B cell (primary cell): Measurements from ENCODE around the gene WNK2. TPM values are rescaled to one million over a fixed set of nuclear protein-coding genes. Genes with fewer than 3 reads are reported as not detected.

Experiments
- ATAC-seq: fragments of 200-7000 bp; cut with Tn5 transposase; one replicate; pipeline ENCODE4 v1.10.0; 2021; ENCODE audit warnings: low read depth, mild to moderate bottlenecking, moderate number of reproducible peaks, moderate library complexity
- CTCF ChIA-PET: fragments of 350-600 bp; sonication (Branson Sonifier 250); formaldehyde crosslinking; loops from one replicate; lab custom pipeline; 2021; ENCODE audit warnings: antibody characterized with exemption, inconsistent platforms; lab: Charles Lee
- POLR2A ChIA-PET: fragments of 350-600 bp; sonication (Branson Sonifier 250); formaldehyde crosslinking; loops from one replicate; lab custom pipeline; 2021; ENCODE audit warnings: antibody characterized with exemption; lab: Charles Lee
- DNase-seq: peaks from one replicate; pipeline ENCODE4 v3.0.0; 2013
- H2AFZ ChIP-seq: 2 replicates; pipeline ENCODE4 v1.6.1; 2012; ENCODE audit warnings: mild to moderate bottlenecking, low read depth, low read length; ENCODE audit not compliant: insufficient read depth, poor library complexity, severe bottlenecking
- H3K27ac ChIP-seq, 2 donors: 1 replicate in 1 of 2; 2 replicates in 1 of 2; pipeline ENCODE4 v1.5.1; 2012 to 2013; ENCODE audit warnings: low read length in 2 of 2, mild to moderate bottlenecking in 2 of 2, moderate library complexity in 1 of 2
- H3K27me3 ChIP-seq, 4 experiments: fragments of 200-600 bp in 1 of 4; sonication (generic) in 1 of 4; replicated peaks in 1 of 4; 1 replicate in 2 of 4; 2 replicates in 2 of 4; pipeline versions ENCODE4 v1.6.1 to v1.7.0; 2013 to 2016; ENCODE audit warnings: low read length in 3 of 4, mild to moderate bottlenecking in 2 of 4, mixed read lengths in 1 of 4, moderate library complexity in 1 of 4; ENCODE audit not compliant: insufficient read depth in 4 of 4, control insufficient read depth in 3 of 4; ENCODE audit errors: control extremely low read depth in 1 of 4
- H3K36me3 ChIP-seq, 2 experiments: replicated peaks in 1 of 2; 1 replicate in 1 of 2; 2 replicates in 1 of 2; pipeline versions ENCODE4 v1.6.1 to v1.7.1; 2013; ENCODE audit warnings: low read length in 1 of 2; ENCODE audit not compliant: insufficient read depth in 2 of 2, control insufficient read depth in 1 of 2; ENCODE audit errors: control extremely low read depth in 1 of 2, extremely low read depth in 1 of 2
- H3K4me1 ChIP-seq, 2 donors: fragments of 200-600 bp in 1 of 2; sonication (generic) in 1 of 2; 1 replicate in 1 of 2; 2 replicates in 1 of 2; pipeline versions ENCODE4 v1.5.1 to v1.6.1; 2013 to 2017; ENCODE audit warnings: low read length in 2 of 2; ENCODE audit not compliant: control insufficient read depth in 2 of 2, insufficient read depth in 2 of 2
- H3K4me2 ChIP-seq: replicated peaks from 2 replicates; pipeline ENCODE3; 2012; ENCODE audit warnings: mild to moderate bottlenecking, low read depth, low read length; ENCODE audit not compliant: poor library complexity, severe bottlenecking
- H3K4me3 ChIP-seq, 5 experiments: fragments of 200-600 bp in 1 of 5; sonication (generic) in 1 of 5; 1 replicate in 3 of 5; 2 replicates in 2 of 5; pipeline versions ENCODE4 v1.5.1 to v1.7.0; 2011 to 2016; ENCODE audit warnings: low read length in 4 of 5, mild to moderate bottlenecking in 4 of 5, low read depth in 2 of 5, control low read depth in 1 of 5, moderate library complexity in 1 of 5; ENCODE audit not compliant: insufficient read depth in 1 of 5; ENCODE audit errors: control extremely low read depth in 1 of 5, extremely low read depth in 1 of 5
- H3K79me2 ChIP-seq: fragments of 200-600 bp; sonication (generic); one replicate; pipeline ENCODE4 v1.6.0; 2016; ENCODE audit warnings: low read length; ENCODE audit not compliant: control insufficient read depth, insufficient read depth
- H3K9ac ChIP-seq: fragments of 200-600 bp; sonication (generic); 2 replicates; pipeline ENCODE4 v1.6.1; 2017; ENCODE audit warnings: mild to moderate bottlenecking, low read length, moderate library complexity
- H3K9me3 ChIP-seq, 3 donors: one replicate each; pipeline versions ENCODE4 v1.6.1 to v1.7.1; 2013; ENCODE audit warnings: low read length in 2 of 3; ENCODE audit not compliant: control insufficient read depth in 2 of 3, insufficient read depth in 1 of 3; ENCODE audit errors: control extremely low read depth in 1 of 3
- H4K20me1 ChIP-seq: 2 replicates; pipeline ENCODE4 v1.6.0; 2012; ENCODE audit warnings: mild to moderate bottlenecking, low read length; ENCODE audit not compliant: insufficient read depth, control insufficient read depth, poor library complexity, severe bottlenecking
- H3K27ac Mint-ChIP-seq: one replicate; pipeline ENCODE4 v1.8.0; 2021; ENCODE audit warnings: mixed read lengths
- H3K27me3 Mint-ChIP-seq: one replicate; pipeline ENCODE4 v1.8.0; 2021; ENCODE audit warnings: mixed read lengths
- H3K4me1 Mint-ChIP-seq: one replicate; pipeline ENCODE4 v1.8.0; 2021; ENCODE audit warnings: mixed read lengths
- H3K4me3 Mint-ChIP-seq: one replicate; pipeline ENCODE4 v1.8.0; 2021; ENCODE audit warnings: mixed read lengths
- H3K9me3 Mint-ChIP-seq: one replicate; pipeline ENCODE4 v1.8.0; 2022; ENCODE audit warnings: mixed read lengths; ENCODE audit not compliant: insufficient read depth
- CTCF ChIP-seq: fragments of 200-600 bp; IDR thresholded peaks from one replicate; pipeline ENCODE4 v1.8.0; 2022; ENCODE audit warnings: antibody characterized with exemption, mild to moderate bottlenecking
- EZH2 ChIP-seq: IDR thresholded peaks from 2 replicates; pipeline ENCODE4 v1.6.1; 2012; ENCODE audit warnings: borderline replicate concordance, low read depth, mild to moderate bottlenecking, moderate library complexity, low read length; ENCODE audit not compliant: insufficient read depth, poor library complexity, severe bottlenecking
- WGBS: methylation state at CpG from one replicate; pipeline ENCODE4 v1.1.5; 2013; ENCODE audit warnings: missing lambda C conversion rate; ENCODE audit not compliant: insufficient coverage; 5-methylcytosine and 5-hydroxymethylcytosine counted together
- intact Hi-C: fragments of 100-400 bp; cut with micrococcal nuclease; formaldehyde crosslinking; loops from one replicate; pipeline ENCODE4 v1.10.0; 2022
- polyA plus RNA-seq: library from polyadenylated mRNA; depleted of rRNA; stranded (reverse); fragments of >200 nt; gene quantifications from 2 replicates; pipeline ENCODE4 v1.2.3, GENCODE V29; 2012
- total RNA-seq, 2 donors: library from RNA; stranded (reverse); fragments of 120-200 nt in 1 of 2; gene quantifications; 1 replicate in 1 of 2; 2 replicates in 1 of 2; pipeline versions ENCODE4 v1.2.3 to v1.2.4, GENCODE V29; 2013 to 2022

WNK2 gene
- total and polyA plus RNA-seq, 2 donors (not counting 1 experiment from before 2014, with no cell fraction given), result 0.49 TPM; not detected in 1

DNA sequence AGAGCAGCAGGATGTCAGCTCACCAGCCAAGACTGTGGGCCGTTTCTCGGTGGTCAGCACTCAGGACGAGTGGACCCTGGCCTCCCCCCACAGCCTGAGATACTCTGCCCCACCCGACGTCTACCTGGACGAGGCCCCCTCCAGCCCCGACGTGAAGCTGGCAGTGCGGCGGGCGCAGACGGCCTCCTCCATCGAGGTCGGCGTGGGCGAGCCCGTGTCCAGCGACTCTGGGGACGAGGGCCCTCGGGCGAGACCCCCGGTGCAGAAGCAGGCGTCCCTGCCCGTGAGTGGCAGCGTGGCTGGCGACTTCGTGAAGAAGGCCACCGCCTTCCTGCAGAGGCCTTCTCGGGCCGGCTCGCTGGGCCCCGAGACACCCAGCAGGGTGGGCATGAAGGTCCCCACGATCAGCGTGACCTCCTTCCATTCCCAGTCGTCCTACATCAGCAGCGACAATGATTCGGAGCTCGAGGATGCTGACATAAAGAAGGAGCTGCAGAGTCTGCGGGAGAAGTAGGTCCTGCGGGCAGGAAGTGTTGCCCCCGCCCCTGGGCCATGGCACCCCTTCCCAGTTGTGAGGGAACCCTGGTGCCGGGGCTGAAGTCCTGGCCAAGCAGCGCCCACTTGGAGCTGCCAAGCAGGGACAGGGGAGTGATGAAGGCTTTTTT, 108.9 kb downstream of the WNK2 start:
- H3K4me1 ChIP-seq, result peaks cover 13 to 14% of the 10 kb centered on the region in 2 donors
- no peaks in the 10 kb centered on the region for H4K20me1 ChIP-seq
- WGBS, result 93% methylated on average over 43 of the region's 43 CpGs
- no peaks in the 10 kb centered on the region for H3K36me3 ChIP-seq
- H3K4me3 ChIP-seq, result no peak overlapping the region
- POLR2A ChIA-PET, result no interaction called here
- DNase-seq, result no peak
- Mint-ChIP-seq H3K27ac (no peak overlapping the region), H3K27me3 (peaks cover 19% of the 10 kb centered on the region), H3K4me1 (peaks cover 16% of the 10 kb centered on the region), H3K9me3 (no peaks in the 10 kb centered on the region), H3K4me3 (no peak overlapping the region)
- ATAC-seq, result no peak
- TF ChIP-seq CTCF (no peak), EZH2 (no peak)
- CTCF ChIA-PET, result no interaction called here
- H2AFZ ChIP-seq, result no peak overlapping the region
- intact Hi-C loops, result no loop called here
- no peak overlapping the region for H3K9ac ChIP-seq
- no peaks in the 10 kb centered on the region for H3K79me2 ChIP-seq
- H3K4me2 ChIP-seq, result no peak overlapping the region
- H3K9me3 ChIP-seq, result no peaks in the 10 kb centered on the region
- H3K27me3 ChIP-seq, result no peaks in the 10 kb centered on the region
- no peak overlapping the region for H3K27ac ChIP-seq

GRCh38 chr9:93294011-93294410, 110.1 kb downstream of the WNK2 start:
- Histone ChIP-seq H3K4me2 (no peak overlapping the region), H3K4me3 (no peak overlapping the region), H2AFZ (no peak overlapping the region), H3K9me3 (no peaks in the 10 kb centered on the region), H3K4me1 (peaks cover 13 to 14% of the 10 kb centered on the region in 2 donors), H3K27ac (no peak overlapping the region), H3K9ac (no peak overlapping the region), H3K79me2 (no peaks in the 10 kb centered on the region), H4K20me1 (no peaks in the 10 kb centered on the region), H3K27me3 (no peaks in the 10 kb centered on the region), H3K36me3 (no peaks in the 10 kb centered on the region)
- WGBS, result 91% methylated on average over 8 of the region's 9 CpGs
- no peak overlapping the region for H3K27ac Mint-ChIP-seq
- H3K4me3 Mint-ChIP-seq, result no peak overlapping the region
- TF ChIP-seq CTCF, result no peak
- TF ChIP-seq EZH2, result no peak
- H3K9me3 Mint-ChIP-seq, result no peaks in the 10 kb centered on the region
- no peak for ATAC-seq
- H3K27me3 Mint-ChIP-seq, result peaks cover 19% of the 10 kb centered on the region
- no peak for DNase-seq
- peaks cover 16% of the 10 kb centered on the region for H3K4me1 Mint-ChIP-seq
- ChIA-PET POLR2A (no interaction called here), CTCF (no interaction called here)
- intact Hi-C loops, result no loop called here
